Right lobe of liver (tissue), 4 donors: ENCODE results near the gene GMNN.

Experiments
- POLR2A ChIP-seq: fragments of 450-650 bp; IDR thresholded peaks from one replicate; pipeline ENCODE4 v1.6.1; 2017; ENCODE audit warnings: antibody characterized with exemption, mild to moderate bottlenecking
- TF ChIP-seq, protein P1 (sequence below), 4 donors: fragments of 200-600 bp in 3 of 4; fragments of 450-650 bp in 1 of 4; IDR thresholded peaks; one replicate each; pipeline versions ENCODE4 v1.5.1 to v1.8.0; 2016 to 2022; ENCODE audit warnings: antibody characterized with exemption in 4 of 4, mild to moderate bottlenecking in 2 of 4
- donor health status: DM: no; HTN: no; CAD: no.
- donor health status: DM: no; HTN: no; CAD: no.
- donor health status: DM: no; HTN: yes; CAD: no.

DNA sequence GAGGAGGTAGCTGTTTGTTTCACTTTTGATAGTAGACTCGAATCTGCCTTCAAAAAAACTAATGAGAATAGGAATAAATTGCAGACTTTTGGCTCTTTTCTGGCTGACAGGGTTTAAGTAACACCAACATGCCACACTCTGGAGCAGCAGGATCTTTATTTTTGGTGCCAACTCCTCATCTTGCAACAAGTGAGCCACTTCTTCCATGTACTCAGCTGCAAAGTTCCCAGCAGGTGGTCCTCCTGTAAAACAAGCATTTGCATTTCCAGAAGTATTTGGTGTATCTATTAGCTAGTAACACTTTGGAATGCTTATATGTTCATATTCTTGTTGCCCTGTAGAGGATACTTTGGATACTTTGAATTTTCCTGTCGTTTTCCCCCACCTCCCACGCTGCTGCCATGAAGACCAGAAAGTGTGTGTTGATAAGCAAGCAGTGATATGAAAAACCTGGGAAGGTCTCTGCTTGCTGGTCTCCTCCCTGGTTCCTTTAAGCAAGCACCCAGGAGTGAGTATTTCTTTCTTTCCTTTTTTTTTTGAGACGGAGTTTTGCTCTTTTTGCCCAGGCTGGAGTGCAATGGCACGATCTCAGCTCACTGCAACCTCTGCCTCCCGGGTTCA lies 23.0 kb downstream of the GMNN start:
- no peak for TF ChIP-seq POLR2A
- TF ChIP-seq, protein P1, sequence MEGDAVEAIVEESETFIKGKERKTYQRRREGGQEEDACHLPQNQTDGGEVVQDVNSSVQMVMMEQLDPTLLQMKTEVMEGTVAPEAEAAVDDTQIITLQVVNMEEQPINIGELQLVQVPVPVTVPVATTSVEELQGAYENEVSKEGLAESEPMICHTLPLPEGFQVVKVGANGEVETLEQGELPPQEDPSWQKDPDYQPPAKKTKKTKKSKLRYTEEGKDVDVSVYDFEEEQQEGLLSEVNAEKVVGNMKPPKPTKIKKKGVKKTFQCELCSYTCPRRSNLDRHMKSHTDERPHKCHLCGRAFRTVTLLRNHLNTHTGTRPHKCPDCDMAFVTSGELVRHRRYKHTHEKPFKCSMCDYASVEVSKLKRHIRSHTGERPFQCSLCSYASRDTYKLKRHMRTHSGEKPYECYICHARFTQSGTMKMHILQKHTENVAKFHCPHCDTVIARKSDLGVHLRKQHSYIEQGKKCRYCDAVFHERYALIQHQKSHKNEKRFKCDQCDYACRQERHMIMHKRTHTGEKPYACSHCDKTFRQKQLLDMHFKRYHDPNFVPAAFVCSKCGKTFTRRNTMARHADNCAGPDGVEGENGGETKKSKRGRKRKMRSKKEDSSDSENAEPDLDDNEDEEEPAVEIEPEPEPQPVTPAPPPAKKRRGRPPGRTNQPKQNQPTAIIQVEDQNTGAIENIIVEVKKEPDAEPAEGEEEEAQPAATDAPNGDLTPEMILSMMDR (IDR thresholded peaks at IDR 0.05), result no peak
